HepG2 (cell line): ENCODE measurements around the gene RTEL1. TPM values are rescaled to one million over a fixed set of nuclear protein-coding genes. Genes with fewer than 3 reads are reported as not detected.

Experiments
- ATF7 ChIP-seq, 2 experiments: fragments of 450-650 bp in 1 of 2; sonication (generic) in 1 of 2; formaldehyde crosslinking in 1 of 2; IDR thresholded peaks; 2 replicates each; pipeline versions ENCODE4 v1.4.0 to v1.6.1; 2016 to 2020; ENCODE audit warnings: antibody characterized with exemption in 1 of 2, mild to moderate bottlenecking in 1 of 2, missing genetic modification reagents in 1 of 2
- BRCA1 ChIP-seq: sonication (generic); formaldehyde crosslinking; IDR thresholded peaks from 2 replicates; pipeline ENCODE4 v1.4.0; 2020; ENCODE audit warnings: missing genetic modification reagents
- FUBP1 ChIP-seq: sonication (generic); formaldehyde crosslinking; IDR thresholded peaks from 2 replicates; pipeline ENCODE4 v1.5.1; 2020; ENCODE audit warnings: missing genetic modification reagents, mild to moderate bottlenecking, borderline replicate concordance
- GPN1 ChIP-seq: sonication (generic); formaldehyde crosslinking; IDR thresholded peaks from 2 replicates; pipeline ENCODE4 v1.5.1; 2020; ENCODE audit warnings: missing genetic modification reagents, borderline replicate concordance
- MED1 ChIP-seq: sonication (generic); formaldehyde crosslinking; IDR thresholded peaks from 2 replicates; pipeline ENCODE4 v1.4.0; 2020; ENCODE audit warnings: missing genetic modification reagents
- MXI1 ChIP-seq: IDR thresholded peaks from 3 replicates; pipeline ENCODE4 v1.6.1; 2012; ENCODE audit warnings: low read depth, low read length, inconsistent platforms, borderline replicate concordance
- POGK ChIP-seq: sonication (generic); formaldehyde crosslinking; conservative IDR thresholded peaks from 2 replicates; pipeline ENCODE4 v1.8.0; 2022; ENCODE audit warnings: mild to moderate bottlenecking, moderate library complexity, missing genetic modification reagents
- ZNF33B ChIP-seq: sonication (generic); formaldehyde crosslinking; IDR thresholded peaks from 2 replicates; pipeline ENCODE4 v1.5.1; 2020; ENCODE audit warnings: mild to moderate bottlenecking, missing genetic modification reagents
- ZNF687 ChIP-seq: sonication (generic); formaldehyde crosslinking; IDR thresholded peaks from 2 replicates; pipeline ENCODE4 v1.5.1; 2020; ENCODE audit warnings: mild to moderate bottlenecking, missing genetic modification reagents, moderate library complexity
- polyA plus RNA-seq, 8 experiments: library from polyadenylated mRNA; depleted of rRNA in 3 of 8; stranded (reverse) in 7 of 8; unstranded in 1 of 8; fragments of >200 nt; fragmentation: Illumina TruSeq in 4 of 8; extraction: Trizol in 4 of 8; gene quantifications; 2 replicates each; pipeline versions ENCODE4 v1.2.1 to v1.2.3, GENCODE V29; 2011 to 2016; ENCODE audit warnings: low read depth in 4 of 8, missing spikeins in 1 of 8, mixed read lengths in 1 of 8; ENCODE audit not compliant: insufficient read depth in 1 of 8
- total RNA-seq, 5 experiments: library from RNA; depleted of rRNA; stranded (reverse); fragments of >200 nt; fragmentation: Illumina TruSeq; extraction: Trizol; gene quantifications; 2 replicates each; pipeline ENCODE4 v1.2.3, GENCODE V29; 2016; ENCODE audit warnings: low read depth in 1 of 5

The RTEL1 gene
- total and polyA plus RNA-seq, 2 of the 13 experiments (the other 11 are each of a cell fraction or from before 2014, with no cell fraction given) = 21.8 to 36.4 TPM

- TF ChIP-seq GPN1 (peak; percentile 47; the same call in 1 of the 2 replicates), ATF7 (IDR thresholded peaks at IDR 0.05) (no peak), ATF7 (CRISPR knock-in tag; IDR thresholded peaks at IDR 0.05) (0 out of 2 replicates have a peak, but pooled peaks have one; percentile 13), POGK (CRISPR knock-in tag) (peak; percentile 69), FUBP1 (CRISPR knock-in tag) (0 out of 2 replicates have a peak, but pooled peaks have one; percentile 84), BRCA1 (CRISPR knock-in tag) (0 out of 2 replicates have a peak, but pooled peaks have one; percentile 69), ZNF687 (CRISPR knock-in tag) (peak; percentile 6), MED1 (CRISPR knock-in tag) (peak; percentile 61), ZNF33B (0 out of 2 replicates have a peak, but pooled peaks have one; percentile 45), MXI1 (no peak)
Measured at GRCh38 chr20:63626424-63627128, 31.5 kb upstream of the RTEL1 start, which contains the start of gene GMEB2 (continued).
